Measurements from ENCODE around the gene UBE2F. TPM values are rescaled to one million over a fixed set of nuclear protein-coding genes. Genes with fewer than 3 reads are reported as not detected.

The UBE2F gene
- total RNA-seq, 1 experiment from 2014 or later = 62.1 TPM

GRCh38 chr2:237964194-237964577, 2.6 kb upstream of the UBE2F start:
- H2BK12ac ChIP-seq (ENCODE audit: insufficient read length, low read depth, low read length) = no peak overlapping the region
- no peak overlapping the region for H2BK15ac ChIP-seq (ENCODE audit: low read depth, low read length)
- no peak overlapping the region for H3K9ac ChIP-seq (ENCODE audit: extremely low read depth, insufficient read length, low read length)
- H3K27ac ChIP-seq (ENCODE audit: insufficient read length, low read depth, low read length) = no peak overlapping the region
- H4K91ac ChIP-seq (ENCODE audit: insufficient read length, low read depth, low read length) = no peak overlapping the region
- H3K79me2 ChIP-seq (ENCODE audit: insufficient read depth, low read length) = peaks cover 16% of the 10 kb centered on the region; the same call in 1 of the 2 replicates
- H3K4ac ChIP-seq (ENCODE audit: low read depth, low read length) = no peak overlapping the region
- DNase-seq = no peak
- H3K79me1 ChIP-seq (ENCODE audit: insufficient read depth, low read depth, low read length, poor library complexity, severe bottlenecking) = peaks cover 5% of the 10 kb centered on the region
- no peak overlapping the region for H3K4me2 ChIP-seq (ENCODE audit: insufficient read depth, insufficient read length, low read length)
- no peak overlapping the region for H3K56ac ChIP-seq (ENCODE audit: insufficient read length, low read depth, low read length)
- H2AFZ ChIP-seq (ENCODE audit: low read length) = no peak overlapping the region
- H3K23ac ChIP-seq (ENCODE audit: insufficient read length, low read depth, low read length) = no peak overlapping the region
- no peak for TF ChIP-seq CTCF (conservative IDR thresholded peaks at IDR 0.05)
- Mint-ChIP-seq H3K36me3 (ENCODE audit: insufficient read depth in 1 of 3, low read depth in 3 of 3) (peaks cover 0 to 7% (median 3%) of the 10 kb centered on the region in 3 experiments; a peak in 3 of 7 replicates), H3K9me3 (peaks cover 15 to 17% of the 10 kb centered on the region in 2 experiments), H3K4me3 (no peak overlapping the region), H3K4me1 (peaks cover 17 to 20% of the 10 kb centered on the region in 2 experiments), H3K27ac (no peak overlapping the region), H3K27me3 (ENCODE audit: low read depth) (peaks cover under 1% of the 10 kb centered on the region; the same call in 1 of the 2 replicates)
- peaks cover 10% of the 10 kb centered on the region for H3K23me2 ChIP-seq (ENCODE audit: insufficient read length, low read depth, low read length, poor library complexity, severe bottlenecking)
- peaks cover 12% of the 10 kb centered on the region for H3K9me3 ChIP-seq (ENCODE audit: control insufficient read depth, low read depth, low read length)
- peaks cover 2% of the 10 kb centered on the region for H4K20me1 ChIP-seq (ENCODE audit: control insufficient read depth, insufficient read depth, insufficient read length)
- H4K8ac ChIP-seq (replicated peaks; ENCODE audit: insufficient read length, low read depth, low read length) = no peak overlapping the region
- no peak overlapping the region for H2AK5ac ChIP-seq (ENCODE audit: insufficient read length, low read length)
- H2BK5ac ChIP-seq (ENCODE audit: insufficient read length, low read length) = no peak overlapping the region
- H2BK120ac ChIP-seq (ENCODE audit: low read depth, low read length, poor library complexity, severe bottlenecking) = no peak overlapping the region
- H3K14ac ChIP-seq (ENCODE audit: insufficient read depth, low read length) = no peak overlapping the region
- no peak overlapping the region for H3T11ph ChIP-seq (ENCODE audit: low read length)
- no CpG with 5 or more reads among the region's 7 CpGs for WGBS (ENCODE audit: extremely low coverage, insufficient read length, low lambda C conversion rate)
- H3K4me1 ChIP-seq (ENCODE audit: insufficient read depth, low read length) = no peaks in the 10 kb centered on the region; the same call in none of the 2 replicates
- no peaks in the 10 kb centered on the region for H3K27me3 ChIP-seq (ENCODE audit: insufficient read depth, low read length)
- H4K5ac ChIP-seq (ENCODE audit: insufficient read length, low read depth, low read length) = no peak overlapping the region
- H2BK20ac ChIP-seq (ENCODE audit: low read depth, low read length, poor library complexity, severe bottlenecking) = no peak overlapping the region
- H3K18ac ChIP-seq (ENCODE audit: insufficient read length, low read depth, low read length) = no peak overlapping the region

Measured in H9 (cell line).